Left ventricle myocardium superior (tissue), 1 donor: ENCODE measurements around the gene ZSCAN18. TPM values are rescaled to one million over a fixed set of nuclear protein-coding genes. Genes with fewer than 3 reads are reported as not detected.
A peak's percentile ranks its signal among the peaks of the same experiment; 100 is the strongest.
"Not testable (repeated sequence)": the region's sequence is repeated elsewhere in the genome, so short reads cannot be mapped to it uniquely, and the experiment has no call there.

Experiments used
- ATAC-seq: fragments of 200-7000 bp; cut with Tn5 transposase; one replicate; pipeline ENCODE4 v1.9.1; 2020; ENCODE audit warnings: mild to moderate bottlenecking, moderate library complexity
- DNase-seq: peaks from one replicate; pipeline ENCODE4 v3.0.0-alpha.2; 2020
- intact Hi-C: fragments of 100-400 bp; cut with micrococcal nuclease; formaldehyde crosslinking; loops from one replicate; pipeline ENCODE4 v1.11.0; 2022
- long read RNA-seq: library from polyadenylated mRNA; unstranded; transcript quantifications from one replicate; pipeline ENCODE4 v2.0.0, GENCODE V29; 2021
- total RNA-seq: library from RNA; stranded (reverse); fragmentation: NEBNext Ultra II Directional; extraction: Animal tissue kit (Norgen Biotek cat#: 25700); gene quantifications from one replicate; pipeline ENCODE4 v1.2.1, GENCODE V29; 2021
- donor health status: DM: no; HTN: yes; CAD: no; lungs with severe emphysema.

The ZSCAN18 gene
- 73.4 TPM for total RNA-seq
- long read RNA-seq, transcript ZSCAN18-217 (7 exons, 2,190 nt), result major isoform, 56 of 129 reads
- long read RNA-seq, partial matches to known transcripts, result 9 of 129 reads
- long read RNA-seq, other reads (novel, unspliced or antisense), result 57 of 129 reads

- intact Hi-C loops, result no loop called here
- DNase-seq, result peak; percentile 99
- ATAC-seq, result peak; percentile 100
These were observed at the start of gene ZSCAN18 for GRCh38 chr19:58097781-58098681. Gene ZSCAN18, minus strand, starts transcription at chr19:58098231. Its CDS starts 7,964 bp downstream, at chr19:58090267.

- ATAC-seq, DNase-seq, intact Hi-C loops: not testable (repeated sequence)
These were observed 49.4 kb upstream of the ZSCAN18 start for GRCh38 chr19:58147475-58147874.

GRCh38 chr19:58145849-58146248 lies 47.8 kb upstream of the ZSCAN18 start:
- no peak for DNase-seq
- ATAC-seq, result no peak
- intact Hi-C loops, result no loop called here

- intact Hi-C loops, result no loop called here
- DNase-seq (no peak), ATAC-seq (no peak)
These were observed 36.2 kb upstream of the ZSCAN18 start for GRCh38 chr19:58134244-58134643.

DNA sequence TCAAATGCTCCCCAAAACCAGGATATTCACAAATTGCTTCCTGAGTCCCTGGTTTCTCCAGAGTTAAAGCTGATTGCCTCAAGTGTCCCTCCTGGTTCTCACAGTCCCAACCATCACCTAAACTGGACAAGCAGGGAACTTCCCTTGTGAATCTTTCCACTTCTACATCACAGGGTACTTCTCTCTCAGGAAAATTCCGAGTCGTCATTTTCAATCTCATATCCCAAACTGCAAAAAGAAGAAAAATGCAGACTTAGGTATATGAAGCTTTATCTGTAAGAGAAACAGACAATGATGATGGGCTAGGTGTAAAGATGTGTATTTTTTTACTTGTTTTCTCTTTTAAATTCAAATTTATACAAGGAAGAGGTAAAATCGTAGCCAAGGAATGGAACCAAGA lies 31.3 kb upstream of the ZSCAN18 start:
- DNase-seq (no peak), ATAC-seq (no peak)
- intact Hi-C loops, result loop anchor here (10.0 kb wide), 1 partner anchor 126 kb away; no protein-coding TSS in a partner anchor

GRCh38 chr19:58128041-58128685 lies 30.1 kb upstream of the ZSCAN18 start:
- intact Hi-C loops, result loop anchor here (10.0 kb wide), 1 partner anchor 127 kb away; no protein-coding TSS in a partner anchor
- DNase-seq (no peak), ATAC-seq (no peak)

DNA sequence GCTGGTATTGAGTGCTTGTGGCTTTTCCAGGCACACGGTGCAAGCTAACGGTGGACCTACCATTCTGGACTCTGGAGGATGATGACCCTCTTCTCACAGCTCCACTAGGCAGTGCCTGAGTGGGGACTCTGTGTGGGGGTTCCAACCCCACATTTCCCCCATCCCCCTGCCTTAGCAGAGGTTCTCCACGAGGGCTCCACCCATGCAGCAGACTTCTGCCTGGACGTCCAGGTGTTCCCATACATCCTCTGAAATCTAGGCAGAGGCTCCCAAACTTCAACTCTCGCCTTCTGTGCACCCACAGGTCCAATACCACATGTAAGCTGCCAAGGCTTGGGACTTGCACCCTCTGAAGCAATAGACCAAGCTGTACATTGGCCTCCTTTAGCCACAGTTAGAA lies 25.3 kb upstream of the ZSCAN18 start:
- intact Hi-C loops, result loop anchor here (10.0 kb wide), 1 partner anchor 131 kb away; no protein-coding TSS in a partner anchor
- ATAC-seq (no peak), DNase-seq (no peak)

- intact Hi-C loops, result no loop called here
- DNase-seq (no peak), ATAC-seq (no peak)
These were observed 21.1 kb upstream of the ZSCAN18 start for GRCh38 chr19:58118979-58119733.

DNA sequence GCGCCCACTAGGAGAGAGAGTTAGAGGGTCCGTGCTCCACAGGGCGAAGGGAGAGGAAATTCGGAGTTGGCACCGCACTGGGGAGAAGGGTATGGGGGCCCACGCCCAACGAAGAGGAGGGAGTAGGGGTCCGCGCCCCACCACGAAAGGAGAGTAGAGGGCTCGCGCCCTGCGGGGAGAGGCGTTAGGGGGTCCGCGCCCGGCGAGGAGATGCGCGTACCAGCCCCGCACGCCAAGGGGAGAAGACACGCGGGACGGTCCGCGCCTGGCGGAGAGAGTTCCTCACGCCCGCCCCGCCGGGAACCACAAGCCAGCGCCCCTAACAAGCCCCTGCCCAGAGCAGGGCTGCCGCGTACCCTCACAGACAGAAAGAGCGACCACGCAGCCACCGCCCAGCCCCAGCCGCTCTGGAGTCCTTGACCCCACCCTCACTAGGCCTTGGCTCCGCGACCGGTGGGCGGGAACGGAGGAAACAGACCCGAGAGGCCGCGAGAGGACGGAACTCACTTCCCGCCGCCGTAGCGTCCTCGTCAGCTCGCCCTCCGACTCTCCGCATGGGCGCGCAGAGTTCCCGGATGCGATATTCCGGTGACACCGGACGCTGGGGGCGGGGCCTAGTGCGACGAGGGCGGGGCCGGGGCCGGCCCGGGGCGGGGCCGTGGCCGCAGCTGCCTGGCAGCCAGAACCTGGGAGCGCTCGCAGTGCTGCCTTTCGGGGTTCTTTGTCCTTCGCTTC lies 20.0 kb upstream of the ZSCAN18 start:
- peak; percentile 30 for DNase-seq
- no peak for ATAC-seq
- intact Hi-C loops, result no loop called here

DNA sequence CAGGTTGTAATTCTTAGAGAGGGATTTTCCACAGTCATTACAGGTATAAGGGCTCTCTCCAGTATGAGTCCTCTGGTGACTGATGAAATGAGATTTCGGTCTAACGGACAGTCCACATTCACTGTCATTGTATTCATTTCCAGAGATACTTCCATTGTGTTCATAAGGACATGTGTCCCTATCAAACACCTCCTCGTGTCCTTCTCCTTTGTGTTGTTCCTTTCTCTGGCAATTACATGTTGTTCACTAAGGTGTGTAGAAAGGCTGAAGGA lies 10.5 kb upstream of the ZSCAN18 start:
- intact Hi-C loops, result no loop called here
- ATAC-seq (no peak), DNase-seq (no peak)

- no peak for ATAC-seq
- intact Hi-C loops, result no loop called here
- no peak for DNase-seq
These were observed 9.9 kb upstream of the ZSCAN18 start for GRCh38 chr19:58107778-58108545.

GRCh38 chr19:58098682-58098998 lies 609 bp upstream of the ZSCAN18 start:
- intact Hi-C loops, result no loop called here
- ATAC-seq (peak; percentile 8), DNase-seq (no peak)

- DNase-seq (no peak), ATAC-seq (no peak)
- intact Hi-C loops, result no loop called here
These were observed 682 bp downstream of the ZSCAN18 start for GRCh38 chr19:58097349-58097748.

DNA sequence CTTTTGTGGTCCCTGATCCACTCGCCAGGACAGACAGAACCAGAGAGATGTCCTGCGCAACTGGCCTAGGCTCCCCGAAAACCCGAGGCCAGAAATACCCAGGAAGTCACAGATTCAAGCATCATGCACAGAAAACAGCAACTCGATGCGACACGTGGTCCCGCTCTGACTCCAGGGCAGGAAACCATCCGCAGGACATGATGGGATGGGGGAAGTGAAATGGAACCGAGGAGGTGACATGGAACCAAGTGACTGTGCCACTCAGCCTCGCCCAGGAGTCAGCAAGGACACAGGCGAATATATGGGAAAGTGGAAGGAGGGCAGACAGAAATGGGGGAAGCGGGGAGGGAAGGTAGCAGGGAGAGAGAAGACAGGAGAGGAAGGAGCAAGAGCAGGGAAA lies 1.1 kb downstream of the ZSCAN18 start:
- intact Hi-C loops, result no loop called here
- ATAC-seq, result no peak

DNA sequence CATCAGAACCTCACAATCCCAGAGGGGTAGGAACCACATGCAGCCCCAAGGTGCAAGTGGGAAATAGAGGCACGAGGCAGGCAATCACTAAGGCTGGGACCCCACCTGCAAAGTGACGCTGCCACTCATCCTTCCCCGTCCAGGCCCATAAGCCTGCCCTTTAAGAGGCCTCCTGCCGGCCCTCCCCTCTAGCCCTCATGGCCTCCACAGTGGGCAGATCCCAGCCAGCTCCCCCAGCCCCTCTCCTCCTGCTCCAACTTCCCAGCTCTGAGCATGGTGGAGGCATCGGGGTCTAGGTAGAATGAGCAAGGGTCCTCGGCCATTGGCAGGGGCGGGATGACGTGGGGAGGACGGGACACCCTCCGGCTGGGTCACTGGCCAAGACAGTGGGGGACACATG lies 2.7 kb downstream of the ZSCAN18 start:
- intact Hi-C loops, result no loop called here
- DNase-seq (no peak), ATAC-seq (no peak)

More for the DNA sequence above, 1.1 kb downstream of the ZSCAN18 start:
- DNase-seq, result no peak

DNA sequence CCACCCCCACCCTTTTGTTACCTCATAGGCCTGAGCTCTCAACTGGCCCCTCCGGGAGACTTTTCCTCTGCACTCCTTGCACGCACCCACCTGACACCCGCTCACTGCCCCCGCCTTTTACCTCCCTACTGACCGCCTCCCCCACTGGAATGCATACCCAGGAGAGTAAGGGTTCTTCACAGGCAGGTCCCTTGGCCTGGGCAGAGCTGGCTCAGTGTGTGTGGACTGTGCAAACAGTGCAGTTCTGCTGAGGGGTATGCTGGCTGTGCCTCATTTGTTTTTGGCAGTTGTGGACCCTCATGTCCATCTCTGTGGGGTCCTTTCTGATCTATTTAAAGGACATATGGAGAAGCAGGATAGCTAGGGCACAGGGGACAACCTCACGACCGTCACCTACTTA lies 5.0 kb downstream of the ZSCAN18 start:
- ATAC-seq, result no peak

DNA sequence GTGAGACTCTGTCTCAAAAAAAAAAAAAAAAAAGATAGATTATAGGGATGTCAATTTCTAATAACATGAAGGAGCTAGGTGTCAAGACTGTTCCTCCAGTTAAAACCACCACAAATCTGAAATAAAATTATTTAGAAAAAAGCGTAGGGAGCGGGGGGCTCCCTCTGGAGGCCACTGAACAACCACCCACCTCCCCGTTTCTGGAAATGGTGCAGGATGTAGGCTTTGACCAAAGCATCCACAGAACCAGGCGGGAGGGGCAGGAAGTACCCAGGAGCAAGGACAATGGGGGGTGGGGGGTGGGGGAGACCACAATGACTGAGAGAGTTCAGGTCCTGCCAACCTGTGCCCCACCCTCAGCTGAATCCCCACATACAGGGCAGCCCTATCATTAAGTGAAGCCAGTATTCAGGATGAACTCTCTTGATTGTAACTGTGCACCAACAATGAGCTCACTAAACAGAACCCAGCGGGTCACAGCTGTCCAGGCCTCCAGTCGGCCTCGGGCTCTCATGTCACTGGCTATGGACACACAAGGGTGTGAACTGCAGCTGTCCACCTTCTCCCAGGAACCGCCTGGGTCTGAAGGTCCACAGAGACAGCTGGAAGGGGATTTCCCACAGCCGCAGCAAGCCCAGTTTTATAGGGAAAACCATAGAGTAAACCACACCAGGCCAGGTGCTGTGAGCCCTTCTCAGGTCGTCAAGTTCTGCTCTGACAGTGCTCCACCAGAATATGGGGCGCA lies 6.6 kb downstream of the ZSCAN18 start:
- intact Hi-C loops, result no loop called here
- DNase-seq, result no peak

More for the DNA sequence above, 5.0 kb downstream of the ZSCAN18 start:
- no peak for DNase-seq
- intact Hi-C loops, result no loop called here

DNA sequence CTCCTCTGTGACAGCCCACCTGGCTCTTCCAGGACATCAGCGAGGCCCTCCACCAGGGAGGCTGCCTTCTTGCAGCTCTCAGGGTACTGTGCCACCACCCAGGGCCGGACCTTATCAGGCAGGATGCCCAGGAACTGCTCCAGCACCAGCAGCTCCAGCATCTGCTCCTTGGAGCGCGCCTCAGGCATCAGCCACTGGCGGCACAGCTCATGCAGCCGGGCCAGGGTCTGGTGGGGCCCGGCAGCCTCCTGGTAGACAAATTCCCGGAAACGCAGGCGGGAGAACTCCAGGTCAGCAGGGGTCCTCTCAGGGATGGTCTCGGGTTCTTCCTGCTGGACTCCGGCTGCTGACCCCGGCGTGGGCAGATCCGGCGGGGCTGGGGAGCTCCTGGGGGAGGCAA lies 8.2 kb downstream of the ZSCAN18 start:
- DNase-seq (no peak), ATAC-seq (no peak)
- intact Hi-C loops, result no loop called here

More for the DNA sequence above, 6.6 kb downstream of the ZSCAN18 start:
- ATAC-seq, result no peak
